Kidney epithelial cell (primary cell): ENCODE results near the gene NLRC5. TPM values are rescaled to one million over a fixed set of nuclear protein-coding genes. Genes with fewer than 3 reads are reported as not detected.

ENCODE experiments used
- DNase-seq: peaks from one replicate; pipeline ENCODE4 v3.0.0-alpha.2; 2010; ENCODE audit warnings: low read depth
- H3K27me3 ChIP-seq: 2 replicates; pipeline ENCODE4 v1.6.0; 2011; ENCODE audit warnings: low read length; ENCODE audit not compliant: control insufficient read depth, insufficient read depth
- H3K36me3 ChIP-seq: 2 replicates; pipeline ENCODE4 v1.5.1; 2011; ENCODE audit warnings: low read length; ENCODE audit not compliant: control insufficient read depth, insufficient read depth
- H3K4me3 ChIP-seq: 2 replicates; pipeline ENCODE4 v1.5.1; 2011; ENCODE audit warnings: low read depth, mild to moderate bottlenecking, control low read depth, low read length
- total RNA-seq: library from RNA; depleted of rRNA; stranded (reverse); fragments of >200 nt; gene quantifications from 2 replicates; pipeline ENCODE4 v1.2.3, GENCODE V29; 2015
- TF ChIP-seq, protein P1 (sequence below): IDR thresholded peaks from 2 replicates; pipeline ENCODE4 v1.5.1; 2011; ENCODE audit warnings: mild to moderate bottlenecking, moderate library complexity, low read length, control low read depth, inconsistent platforms; ENCODE audit not compliant: insufficient read depth, poor library complexity, severe bottlenecking

The NLRC5 gene
- total RNA-seq, 1 donor from 2014 or later: 7.7 TPM

DNA sequence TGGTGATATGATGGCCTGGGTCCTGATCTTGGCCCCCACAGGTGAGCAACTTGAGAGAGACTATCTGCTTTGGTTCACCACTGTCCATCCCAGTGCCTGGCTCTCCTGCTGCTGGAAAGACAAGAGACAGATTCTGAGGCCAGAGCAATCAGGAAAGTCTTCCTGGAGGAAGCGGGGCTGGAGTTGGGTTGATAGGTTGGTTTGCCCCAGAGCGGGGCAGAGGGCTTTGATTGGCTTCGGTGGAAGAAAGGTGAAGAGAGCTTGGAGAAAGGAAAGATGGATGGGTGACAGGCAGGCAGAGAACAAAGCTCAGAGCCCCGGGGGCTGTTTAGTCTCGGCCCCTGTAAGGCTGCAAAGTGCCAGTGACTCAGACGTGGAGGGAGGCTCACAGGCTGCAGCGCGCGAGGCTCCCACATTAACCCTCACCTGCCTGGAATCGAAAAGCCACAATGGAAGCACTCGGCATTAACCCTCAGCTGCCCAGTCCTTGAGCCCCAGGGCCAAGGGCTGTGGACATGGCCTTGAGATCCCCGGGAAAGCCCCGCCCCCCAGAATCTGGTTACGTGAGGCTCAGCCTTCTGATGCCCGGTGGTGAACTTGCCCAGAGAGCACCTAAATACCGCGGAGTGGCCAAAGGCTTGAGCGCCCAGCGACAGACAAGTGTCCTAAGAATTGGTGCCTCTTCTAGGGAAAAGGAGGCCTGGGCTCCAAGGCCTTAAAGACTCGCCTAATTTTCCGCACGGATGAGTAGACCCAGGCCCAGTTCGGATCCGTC is 102.0 kb downstream of the NLRC5 start:
- no peaks in the 10 kb centered on the region for H3K27me3 ChIP-seq
- peak; percentile 32 for DNase-seq
- H3K4me3 ChIP-seq: peak overlapping the region; percentile 75
- TF ChIP-seq, protein P1, sequence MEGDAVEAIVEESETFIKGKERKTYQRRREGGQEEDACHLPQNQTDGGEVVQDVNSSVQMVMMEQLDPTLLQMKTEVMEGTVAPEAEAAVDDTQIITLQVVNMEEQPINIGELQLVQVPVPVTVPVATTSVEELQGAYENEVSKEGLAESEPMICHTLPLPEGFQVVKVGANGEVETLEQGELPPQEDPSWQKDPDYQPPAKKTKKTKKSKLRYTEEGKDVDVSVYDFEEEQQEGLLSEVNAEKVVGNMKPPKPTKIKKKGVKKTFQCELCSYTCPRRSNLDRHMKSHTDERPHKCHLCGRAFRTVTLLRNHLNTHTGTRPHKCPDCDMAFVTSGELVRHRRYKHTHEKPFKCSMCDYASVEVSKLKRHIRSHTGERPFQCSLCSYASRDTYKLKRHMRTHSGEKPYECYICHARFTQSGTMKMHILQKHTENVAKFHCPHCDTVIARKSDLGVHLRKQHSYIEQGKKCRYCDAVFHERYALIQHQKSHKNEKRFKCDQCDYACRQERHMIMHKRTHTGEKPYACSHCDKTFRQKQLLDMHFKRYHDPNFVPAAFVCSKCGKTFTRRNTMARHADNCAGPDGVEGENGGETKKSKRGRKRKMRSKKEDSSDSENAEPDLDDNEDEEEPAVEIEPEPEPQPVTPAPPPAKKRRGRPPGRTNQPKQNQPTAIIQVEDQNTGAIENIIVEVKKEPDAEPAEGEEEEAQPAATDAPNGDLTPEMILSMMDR: no peak
- no peaks in the 10 kb centered on the region for H3K36me3 ChIP-seq

DNA sequence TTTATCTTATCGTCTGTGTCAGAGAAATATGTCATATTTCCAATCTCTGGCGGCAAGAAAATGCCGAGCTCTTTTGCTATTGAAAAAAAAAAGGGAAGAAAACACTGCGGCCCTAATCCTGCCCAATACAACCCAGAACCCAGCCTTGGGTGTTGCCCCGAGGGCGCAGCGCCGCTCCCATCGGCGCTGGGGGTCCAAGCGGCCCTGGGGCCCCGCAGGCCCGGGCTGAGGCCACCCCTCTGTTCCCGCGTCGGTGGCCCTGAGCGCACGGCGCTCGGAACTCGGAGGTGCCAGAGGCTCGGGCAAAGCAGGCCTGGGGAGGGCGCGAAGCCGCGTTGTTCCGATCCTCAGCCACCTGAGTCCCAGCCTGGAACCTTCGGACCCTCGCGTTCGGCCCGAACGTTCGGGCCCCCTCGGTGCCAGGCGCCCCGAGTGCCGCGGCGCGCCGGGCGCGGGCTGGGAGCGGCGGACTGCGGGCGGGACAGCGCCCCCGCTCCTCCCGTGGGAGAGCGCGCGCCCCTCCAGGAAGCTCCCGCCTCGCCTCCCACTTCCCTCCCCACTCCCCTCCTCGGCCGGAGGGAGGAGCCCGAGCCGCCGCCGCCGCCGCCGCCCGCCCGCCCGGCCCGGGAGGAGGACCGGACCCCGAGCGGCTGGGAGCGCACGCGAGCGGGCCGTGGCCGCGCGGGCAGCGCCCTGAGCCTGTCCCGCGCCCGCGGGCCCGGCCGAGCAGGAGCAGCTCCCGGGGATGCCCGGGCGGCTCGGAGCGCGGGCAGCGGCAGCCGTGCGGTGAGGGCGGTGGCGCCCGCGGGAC is 102.8 kb downstream of the NLRC5 start, which contains the start of gene CPNE2:
CPNE2 (plus strand) TSS at position 609 of the 811 bp plus-strand sequence. CDS start 18,160 bp downstream, outside the sequence.
- H3K36me3 ChIP-seq: no peaks in the 10 kb centered on the region
- peak within 1 kb of the TSS; percentile 75 for H3K4me3 ChIP-seq
- DNase-seq: no peak
- TF ChIP-seq, protein P1: no peak
- H3K27me3 ChIP-seq: no peaks in the 10 kb centered on the region

DNA sequence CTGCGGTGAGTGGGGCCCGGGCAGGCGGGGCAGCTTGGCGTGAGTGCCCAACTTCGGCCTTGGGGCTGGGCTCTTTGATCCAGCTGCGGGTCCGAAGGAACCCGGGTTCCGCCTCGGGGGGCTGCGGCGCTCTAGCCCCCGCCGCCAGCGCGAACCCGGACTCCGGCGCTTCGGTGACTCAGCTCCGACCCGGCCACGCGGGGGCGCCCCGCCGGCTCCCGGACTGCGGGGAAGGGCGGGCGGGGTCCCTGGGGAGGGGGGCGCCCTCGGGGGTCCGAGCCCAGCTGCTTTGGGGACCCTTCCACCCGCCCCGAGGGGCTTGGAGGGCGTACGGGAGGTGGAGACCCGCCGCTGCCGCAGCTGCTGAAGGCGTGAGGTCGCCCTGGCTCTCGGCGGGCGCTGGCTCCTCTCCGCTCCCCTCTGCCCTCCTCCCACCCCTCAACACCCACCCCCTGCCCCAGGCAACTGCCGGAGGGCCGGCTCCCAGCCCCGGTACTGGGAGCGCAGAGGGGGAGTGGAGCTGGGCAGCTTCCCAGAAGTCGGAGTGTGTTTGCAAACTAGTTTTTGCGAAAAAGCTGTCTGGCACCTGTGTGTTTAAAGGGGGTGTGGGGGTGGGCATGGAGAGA is 103.5 kb downstream of the NLRC5 start:
- TF ChIP-seq, protein P1: peak; percentile 14
- no peaks in the 10 kb centered on the region for H3K27me3 ChIP-seq
- peak overlapping the region; percentile 75 for H3K4me3 ChIP-seq
- no peak for DNase-seq
- no peaks in the 10 kb centered on the region for H3K36me3 ChIP-seq

DNA sequence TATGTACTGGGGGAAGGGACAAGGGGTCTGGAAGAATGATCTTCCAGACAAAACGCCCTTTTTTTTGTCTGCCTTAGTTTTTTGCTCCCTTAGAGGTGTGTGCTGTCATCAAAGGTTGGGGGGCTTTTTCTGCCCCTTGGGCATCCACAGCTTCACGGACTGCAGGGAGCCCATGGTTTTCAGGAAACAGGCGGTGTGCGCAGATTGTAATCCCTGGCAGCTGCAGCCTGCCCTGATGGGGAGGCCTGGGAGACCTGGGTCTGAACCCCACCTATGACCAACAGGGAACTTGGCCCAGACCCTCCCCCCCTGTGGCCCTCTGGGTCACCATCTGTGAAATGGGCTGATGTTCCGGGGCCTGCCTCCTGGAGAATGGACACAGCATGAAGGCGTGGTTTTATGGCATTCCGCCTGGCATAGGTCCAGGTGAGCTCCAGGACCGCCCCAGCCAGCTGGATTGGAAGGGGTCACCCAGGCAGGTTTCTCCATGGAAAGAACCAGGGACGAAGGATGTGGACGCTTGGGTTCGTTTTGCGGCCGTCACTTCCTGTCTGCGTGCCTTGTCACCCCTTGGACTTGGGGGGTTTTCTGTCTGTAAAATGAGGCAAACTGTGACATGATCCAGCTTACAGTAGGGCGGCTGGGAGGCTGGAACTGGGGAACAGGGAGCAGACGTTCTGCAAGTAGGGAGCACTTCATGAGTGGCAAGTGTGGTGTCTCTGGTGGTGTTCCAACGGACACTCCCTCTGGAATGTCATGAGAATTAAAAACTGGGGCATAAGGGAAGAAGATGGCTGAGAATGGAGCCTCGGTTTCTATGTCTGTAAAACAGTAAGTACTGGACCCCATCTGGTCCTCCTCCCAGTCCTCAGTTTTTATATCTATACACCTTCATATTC is 104.6 kb downstream of the NLRC5 start:
- H3K27me3 ChIP-seq: no peaks in the 10 kb centered on the region
- TF ChIP-seq, protein P1: no peak
- peak overlapping the region; percentile 75 for H3K4me3 ChIP-seq
- no peak for DNase-seq
- H3K36me3 ChIP-seq: no peaks in the 10 kb centered on the region

DNA sequence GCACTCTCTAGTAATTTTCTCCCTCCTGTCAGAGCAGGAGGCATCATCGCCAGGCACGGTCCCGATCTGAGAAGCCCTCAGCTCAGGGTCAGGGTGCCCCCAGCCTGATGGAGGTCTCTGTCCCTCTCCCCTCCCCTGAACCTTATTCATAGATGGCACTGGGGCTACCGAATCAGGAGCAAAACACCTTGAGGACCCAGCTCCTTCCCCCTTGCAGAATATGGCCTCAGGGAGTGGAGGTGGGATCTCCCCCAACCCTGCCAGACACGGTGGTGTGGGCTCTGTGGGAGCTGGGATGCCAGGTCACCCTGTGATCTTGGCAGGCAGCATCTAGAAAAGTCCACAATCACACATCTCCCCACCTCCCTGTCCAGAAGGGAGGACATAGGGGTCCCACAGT is 105.6 kb downstream of the NLRC5 start:
- no peaks in the 10 kb centered on the region for H3K36me3 ChIP-seq
- no peak overlapping the region for H3K4me3 ChIP-seq
- TF ChIP-seq, protein P1: no peak
- DNase-seq: no peak
- no peaks in the 10 kb centered on the region for H3K27me3 ChIP-seq
